ENCODE measurements around the gene SLX4IP.

DNA sequence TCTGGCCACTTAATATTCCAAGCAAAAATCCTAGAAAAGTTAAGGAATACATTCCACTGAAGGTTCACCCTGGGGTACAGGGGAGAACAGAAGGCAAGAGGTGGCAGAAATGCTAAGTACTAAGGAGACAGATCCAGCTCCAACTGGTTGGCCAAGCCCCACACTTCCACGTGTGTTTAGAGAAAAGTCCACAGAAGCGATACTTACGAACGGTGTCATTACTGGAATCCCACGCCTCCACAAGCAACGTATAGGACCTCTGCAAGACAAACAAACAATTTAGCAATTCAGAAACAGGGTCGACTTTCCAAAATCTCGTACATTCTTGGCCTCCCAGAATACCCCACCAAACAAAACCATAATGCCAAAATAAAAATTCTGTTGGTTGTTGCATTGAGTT is 228.7 kb downstream of the SLX4IP start:
- no peak for TF ChIP-seq EZH2 (IDR thresholded peaks at IDR 0.05; ENCODE audit: low read length, unreplicated experiment)
- TF ChIP-seq, protein P1, sequence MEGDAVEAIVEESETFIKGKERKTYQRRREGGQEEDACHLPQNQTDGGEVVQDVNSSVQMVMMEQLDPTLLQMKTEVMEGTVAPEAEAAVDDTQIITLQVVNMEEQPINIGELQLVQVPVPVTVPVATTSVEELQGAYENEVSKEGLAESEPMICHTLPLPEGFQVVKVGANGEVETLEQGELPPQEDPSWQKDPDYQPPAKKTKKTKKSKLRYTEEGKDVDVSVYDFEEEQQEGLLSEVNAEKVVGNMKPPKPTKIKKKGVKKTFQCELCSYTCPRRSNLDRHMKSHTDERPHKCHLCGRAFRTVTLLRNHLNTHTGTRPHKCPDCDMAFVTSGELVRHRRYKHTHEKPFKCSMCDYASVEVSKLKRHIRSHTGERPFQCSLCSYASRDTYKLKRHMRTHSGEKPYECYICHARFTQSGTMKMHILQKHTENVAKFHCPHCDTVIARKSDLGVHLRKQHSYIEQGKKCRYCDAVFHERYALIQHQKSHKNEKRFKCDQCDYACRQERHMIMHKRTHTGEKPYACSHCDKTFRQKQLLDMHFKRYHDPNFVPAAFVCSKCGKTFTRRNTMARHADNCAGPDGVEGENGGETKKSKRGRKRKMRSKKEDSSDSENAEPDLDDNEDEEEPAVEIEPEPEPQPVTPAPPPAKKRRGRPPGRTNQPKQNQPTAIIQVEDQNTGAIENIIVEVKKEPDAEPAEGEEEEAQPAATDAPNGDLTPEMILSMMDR (conservative IDR thresholded peaks at IDR 0.05; ENCODE audit: low read depth, low read length): no peak

All from PC-3 (cell line).